ENCODE data around the gene RXRG. TPM values are rescaled to one million over a fixed set of nuclear protein-coding genes. Genes with fewer than 3 reads are reported as not detected.

RXRG gene
- total RNA-seq, 1 experiment from 2014 or later: not detected

- Mint-ChIP-seq H3K4me1 (no peaks in the 10 kb centered on the region), H3K4me3 (no peak overlapping the region), H3K36me3 (ENCODE audit: insufficient read depth in 1 of 3, low read depth in 3 of 3) (peaks cover 0 to 2% (median 0%) of the 10 kb centered on the region in 3 experiments; a peak in 1 of 7 replicates), H3K27ac (no peak overlapping the region), H3K27me3 (ENCODE audit: low read depth) (0 out of 2 replicates have a peak, but pooled peaks cover 1% of the 10 kb centered on the region), H3K9me3 (no peaks in the 10 kb centered on the region)
- no peak overlapping the region for H2BK15ac ChIP-seq (ENCODE audit: low read depth, low read length)
- H3K27ac ChIP-seq (ENCODE audit: insufficient read length, low read depth, low read length): no peak overlapping the region
- no peak overlapping the region for H2BK120ac ChIP-seq (ENCODE audit: low read depth, low read length, poor library complexity, severe bottlenecking)
- H4K91ac ChIP-seq (ENCODE audit: insufficient read length, low read depth, low read length): no peak overlapping the region
- no peak overlapping the region for H2BK12ac ChIP-seq (ENCODE audit: insufficient read length, low read depth, low read length)
- no peaks in the 10 kb centered on the region for H3K23me2 ChIP-seq (ENCODE audit: insufficient read length, low read depth, low read length, poor library complexity, severe bottlenecking)
- no peak overlapping the region for H3K4me2 ChIP-seq (ENCODE audit: insufficient read depth, insufficient read length, low read length)
- H4K5ac ChIP-seq (ENCODE audit: insufficient read length, low read depth, low read length): no peak overlapping the region
- H3K56ac ChIP-seq (ENCODE audit: insufficient read length, low read depth, low read length): no peak overlapping the region
- no peak overlapping the region for H3K9ac ChIP-seq (ENCODE audit: extremely low read depth, insufficient read length, low read length)
- H2BK20ac ChIP-seq (ENCODE audit: low read depth, low read length, poor library complexity, severe bottlenecking): no peak overlapping the region
- no peak overlapping the region for H3K4ac ChIP-seq (ENCODE audit: low read depth, low read length)
- no peaks in the 10 kb centered on the region for H3K27me3 ChIP-seq (ENCODE audit: insufficient read depth, low read length)
- H4K8ac ChIP-seq (replicated peaks; ENCODE audit: insufficient read length, low read depth, low read length): no peak overlapping the region
- no peak overlapping the region for H2AK5ac ChIP-seq (ENCODE audit: insufficient read length, low read length)
- H3K79me1 ChIP-seq (ENCODE audit: insufficient read depth, low read depth, low read length, poor library complexity, severe bottlenecking): no peaks in the 10 kb centered on the region
- H3K23ac ChIP-seq (ENCODE audit: insufficient read length, low read depth, low read length): no peak overlapping the region
- no CpG with 5 or more reads among the region's 1 CpG for WGBS (ENCODE audit: extremely low coverage, insufficient read length, low lambda C conversion rate)
- no peak overlapping the region for H3T11ph ChIP-seq (ENCODE audit: low read length)
- no peak for TF ChIP-seq CTCF (conservative IDR thresholded peaks at IDR 0.05)
- H3K9me3 ChIP-seq (ENCODE audit: control insufficient read depth, low read depth, low read length): no peaks in the 10 kb centered on the region
- no peak overlapping the region for H3K18ac ChIP-seq (ENCODE audit: insufficient read length, low read depth, low read length)
- H3K79me2 ChIP-seq (ENCODE audit: insufficient read depth, low read length): no peaks in the 10 kb centered on the region
- no peak for DNase-seq
- H3K14ac ChIP-seq (ENCODE audit: insufficient read depth, low read length): no peak overlapping the region
- H4K20me1 ChIP-seq (ENCODE audit: control insufficient read depth, insufficient read depth, insufficient read length): no peaks in the 10 kb centered on the region
- no peaks in the 10 kb centered on the region for H3K4me1 ChIP-seq (ENCODE audit: insufficient read depth, low read length)
- H2BK5ac ChIP-seq (ENCODE audit: insufficient read length, low read length): no peak overlapping the region
- no peak overlapping the region for H2AFZ ChIP-seq (ENCODE audit: low read length)
Observed at GRCh38 chr1:165484532-165484931, 39.6 kb upstream of the RXRG start.

Measured in H9 (cell line).